Activated gamma-delta T cell (primary cell): Measurements from ENCODE around the gene FOXN3.
"Not testable (repeated sequence)": the region's sequence is repeated elsewhere in the genome, so short reads cannot be mapped to it uniquely, and the experiment has no call there.

Experiments
- DNase-seq: peaks from one replicate; lab custom pipeline; 2025; lab: John Stamatoyannopoulos, UW

The FOXN3 gene

DNA sequence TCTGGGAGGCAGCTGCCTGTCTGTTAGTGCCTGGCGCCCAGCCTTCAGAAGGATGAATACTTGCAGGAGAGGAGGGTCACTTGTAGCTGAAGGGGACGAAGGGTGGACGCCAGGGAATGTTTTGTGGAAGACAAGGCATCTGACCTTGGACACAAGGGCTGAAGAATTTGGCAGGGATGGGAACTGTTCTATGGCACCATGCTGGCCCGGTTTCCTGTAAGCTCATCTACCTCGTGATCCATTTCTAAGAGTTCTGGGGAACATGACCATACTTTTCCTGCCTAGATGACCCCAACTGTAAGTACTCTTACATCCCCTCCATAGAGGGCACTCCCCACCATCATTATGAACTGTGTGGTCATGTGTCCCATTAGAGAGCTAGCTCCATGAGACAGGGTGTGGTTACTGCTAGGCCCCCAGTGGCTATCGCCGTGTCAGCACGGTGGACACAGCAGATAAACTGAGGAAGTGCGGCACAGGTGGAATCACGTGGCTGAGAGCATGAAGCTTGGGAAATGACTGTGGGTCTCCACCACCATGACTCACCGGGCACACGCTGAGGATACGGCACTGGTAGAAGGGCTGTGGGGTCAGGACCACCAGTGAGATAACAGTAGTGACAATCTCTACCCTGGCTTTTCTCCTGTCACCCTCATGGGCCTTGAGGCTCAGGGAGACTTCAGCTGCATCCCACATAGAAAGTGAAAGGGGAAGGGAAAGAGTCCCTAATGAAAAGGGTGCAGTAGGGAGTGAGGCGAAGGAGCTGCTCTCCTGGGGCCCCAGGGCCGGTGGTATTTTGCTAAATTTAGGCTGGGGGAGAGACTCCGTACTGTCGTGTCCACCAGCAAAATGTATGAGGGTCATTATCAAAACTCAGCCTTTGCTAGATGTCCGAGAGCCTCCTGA is 252.6 kb downstream of the FOXN3 start:
- DNase-seq: no peak

DNA sequence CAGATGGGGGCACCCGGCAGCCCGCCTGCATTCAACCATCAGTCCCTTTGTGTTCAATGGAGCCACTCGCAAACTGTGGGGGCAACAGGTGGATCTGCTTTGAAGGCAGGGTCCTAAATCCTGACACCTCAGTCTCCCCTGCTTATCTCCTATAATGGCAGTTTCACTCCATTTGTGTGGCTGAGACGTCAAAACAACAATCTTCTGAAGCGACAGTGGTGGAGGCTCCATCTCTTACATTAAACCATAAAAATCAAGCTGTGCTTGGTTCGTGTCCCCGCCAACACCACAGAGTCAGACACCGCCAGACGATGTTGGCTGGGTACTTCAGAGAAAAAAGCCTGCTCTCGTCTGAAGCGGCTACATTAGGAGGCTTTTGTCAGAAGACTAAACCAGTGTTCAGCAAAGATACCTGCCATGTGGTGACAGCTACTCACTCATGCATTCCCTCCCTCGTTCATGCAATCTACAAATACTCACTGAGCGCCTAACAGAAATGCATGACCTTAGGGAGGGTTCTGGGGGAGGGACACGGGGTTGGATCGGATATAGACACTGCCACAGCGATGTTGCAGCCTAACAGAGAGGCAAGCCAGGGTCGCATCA is 253.9 kb downstream of the FOXN3 start:
- no peak for DNase-seq

DNA sequence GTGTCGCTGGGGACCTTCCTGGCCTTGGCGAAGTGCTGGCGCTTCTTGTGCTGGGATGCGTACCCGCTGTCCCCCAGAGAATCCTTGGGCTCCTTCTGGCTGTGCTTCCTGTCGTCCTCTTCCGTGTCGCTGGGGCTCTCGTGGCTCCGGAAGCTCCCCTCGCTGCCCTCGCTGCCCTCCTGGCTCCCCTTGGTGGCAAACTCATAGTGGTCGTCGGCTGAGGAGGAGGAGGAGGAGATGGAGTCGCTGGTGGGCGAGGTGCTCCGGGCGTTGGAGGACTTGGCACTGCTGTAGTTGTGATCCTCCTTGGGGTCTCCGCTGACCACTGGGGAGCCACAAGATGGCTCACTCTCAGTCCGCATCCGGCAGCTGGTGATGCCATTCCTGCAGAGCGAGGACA is 254.4 kb downstream of the FOXN3 start:
- no peak for DNase-seq

DNA sequence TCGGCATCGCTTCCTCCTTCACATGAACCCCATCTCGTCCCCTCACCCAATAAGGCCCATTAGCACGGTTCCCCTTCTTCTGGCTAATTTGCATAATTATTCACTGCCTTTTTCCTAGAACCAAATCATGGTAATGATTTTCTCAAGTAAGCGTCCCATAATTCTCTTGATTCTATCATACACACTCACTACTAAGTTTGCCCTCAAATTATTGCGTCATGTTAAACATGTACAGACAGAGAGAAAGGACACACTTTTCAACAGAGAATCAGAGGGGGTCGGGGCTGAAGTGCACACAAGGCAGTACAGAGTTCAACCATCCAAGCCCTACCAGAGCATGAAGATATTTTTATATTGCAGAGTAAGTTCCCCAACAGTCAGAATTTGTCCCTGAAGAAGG is 256.6 kb downstream of the FOXN3 start:
- no peak for DNase-seq

DNA sequence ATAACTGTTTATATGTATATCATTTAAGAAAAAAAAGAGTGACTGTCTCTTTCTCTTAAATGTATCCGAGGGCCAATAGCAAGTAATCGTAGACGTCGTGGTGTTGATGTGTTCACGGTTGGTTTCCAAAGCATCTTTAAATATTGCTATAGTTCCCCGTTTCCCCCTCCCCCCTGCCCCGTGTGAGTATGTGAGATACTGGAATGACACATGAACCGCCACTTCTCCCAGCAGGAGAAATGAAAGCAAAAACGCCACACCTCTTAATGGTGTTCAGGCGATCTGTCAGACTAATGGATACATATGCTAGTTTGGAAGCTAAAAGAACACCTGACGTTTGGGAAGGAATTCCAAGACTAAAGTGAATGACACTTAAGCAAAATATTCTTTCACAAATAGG is 258.3 kb downstream of the FOXN3 start:
- no peak for DNase-seq

GRCh38 chr14:89158104-89158503 is 258.9 kb downstream of the FOXN3 start:
- not testable (repeated sequence) for DNase-seq

GRCh38 chr14:89155491-89155890 is 261.5 kb downstream of the FOXN3 start:
- no peak for DNase-seq

DNA sequence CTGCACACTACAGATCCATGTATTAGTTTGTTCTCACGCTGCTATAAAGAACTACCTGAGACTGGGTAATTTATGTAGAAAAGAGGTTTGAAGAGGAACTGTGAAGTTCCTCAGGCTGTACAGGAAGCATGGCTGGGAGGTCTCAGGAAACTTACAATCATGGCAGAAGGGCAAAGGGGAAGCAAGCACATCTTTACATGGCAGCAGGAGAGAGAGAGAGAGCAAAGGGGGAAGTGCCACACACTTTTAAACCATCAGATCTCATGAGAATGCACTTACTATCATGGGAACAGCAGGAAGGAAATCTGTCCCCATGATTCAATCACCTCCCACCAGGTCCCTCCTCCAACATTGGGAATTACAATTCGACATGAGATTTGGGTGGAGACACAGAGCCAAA is 265.3 kb downstream of the FOXN3 start:
- not testable (repeated sequence) for DNase-seq

DNA sequence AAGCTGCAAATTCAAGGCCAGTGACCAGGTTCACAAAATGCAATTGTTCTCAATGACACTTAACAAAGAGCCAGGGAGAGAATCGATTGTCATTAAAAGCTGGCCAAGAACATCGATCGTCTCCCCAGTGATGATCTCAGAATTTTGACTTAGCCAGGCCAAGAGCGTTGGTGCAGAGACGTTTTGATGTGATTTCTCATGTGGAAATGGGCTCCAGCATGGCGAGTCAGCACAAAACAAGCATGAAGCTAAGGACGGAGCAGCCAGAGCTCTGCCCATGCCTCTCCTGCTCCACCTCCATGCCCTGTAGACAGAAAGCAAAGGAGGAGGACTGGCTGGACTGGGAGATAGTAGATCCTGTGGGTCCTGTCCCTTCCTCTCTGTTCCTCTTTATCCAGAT is 270.8 kb downstream of the FOXN3 start:
- DNase-seq: no peak

- no peak for DNase-seq
Measured at GRCh38 chr14:89144642-89145041, 272.4 kb downstream of the FOXN3 start.

DNA sequence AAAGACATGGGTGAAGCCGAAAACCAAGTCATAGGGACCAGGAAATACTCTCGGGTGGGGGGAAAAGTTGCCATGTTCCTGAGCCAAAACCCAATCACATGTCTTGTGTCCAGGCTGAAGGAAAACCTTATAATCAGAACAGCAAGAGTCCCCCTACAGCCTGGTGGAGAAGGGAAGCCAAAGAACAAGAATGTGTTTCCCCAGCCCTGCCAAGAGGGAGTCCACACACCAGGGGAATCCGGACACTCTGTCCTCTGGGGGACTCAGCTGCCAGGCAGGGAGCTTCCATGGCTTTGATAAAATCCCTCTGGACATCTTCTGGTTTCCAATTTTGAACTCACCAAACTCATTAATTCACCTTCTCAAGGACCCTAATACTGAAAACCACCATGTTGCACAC is 273.0 kb downstream of the FOXN3 start:
- DNase-seq: no peak

- no peak for DNase-seq
Measured at GRCh38 chr14:89143595-89143994, 273.4 kb downstream of the FOXN3 start.

DNA sequence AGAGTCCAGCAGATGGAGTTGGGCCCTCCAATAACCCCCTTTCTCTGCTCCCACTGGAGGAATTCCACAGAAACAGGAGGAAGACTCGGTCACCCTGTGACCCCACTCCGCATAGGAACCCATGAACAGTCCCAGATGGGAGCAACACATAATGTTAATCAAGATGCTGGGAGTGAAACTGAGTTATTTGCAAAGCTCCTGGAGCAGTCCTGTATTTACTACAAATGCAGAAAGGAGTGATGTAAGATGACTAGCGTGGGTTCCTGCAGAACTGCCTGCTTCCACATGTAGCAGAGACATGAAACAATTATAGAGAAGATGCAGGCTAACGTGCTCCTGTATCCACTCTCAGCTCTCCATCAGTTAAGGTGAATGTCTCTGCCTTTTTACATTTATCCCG is 274.7 kb downstream of the FOXN3 start:
- DNase-seq: no peak

DNA sequence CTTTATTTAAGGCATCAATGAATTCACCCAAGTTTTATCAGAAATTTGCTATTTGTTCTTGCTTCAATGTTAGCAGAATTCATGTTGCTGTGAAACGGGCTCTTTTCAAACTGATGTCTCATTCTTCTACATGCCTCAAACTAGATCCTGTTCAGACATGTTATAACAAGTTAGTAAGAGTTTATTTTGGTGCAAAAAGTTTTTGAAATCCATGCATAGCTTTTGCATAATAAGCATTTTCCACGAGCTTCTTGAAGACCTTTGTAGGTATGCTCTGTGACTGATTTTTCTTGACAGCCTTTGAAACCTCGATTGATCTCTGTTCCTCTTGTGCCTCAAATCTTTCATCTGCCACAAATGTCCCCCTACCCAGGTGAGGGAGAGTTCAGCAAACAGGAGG is 275.2 kb downstream of the FOXN3 start:
- DNase-seq: no peak

GRCh38 chr14:89140326-89140725 is 276.7 kb downstream of the FOXN3 start:
- DNase-seq: no peak

GRCh38 chr14:89139404-89140247 is 277.4 kb downstream of the FOXN3 start:
- no peak for DNase-seq

GRCh38 chr14:89138846-89139245 is 278.2 kb downstream of the FOXN3 start:
- DNase-seq: no peak

GRCh38 chr14:89137526-89138163 is 279.4 kb downstream of the FOXN3 start:
- DNase-seq: no peak

GRCh38 chr14:89136587-89136986 is 280.4 kb downstream of the FOXN3 start:
- DNase-seq: no peak

GRCh38 chr14:89134640-89135039 is 282.4 kb downstream of the FOXN3 start:
- no peak for DNase-seq

- no peak for DNase-seq
Measured at GRCh38 chr14:89131004-89131750, 285.9 kb downstream of the FOXN3 start.
